Measurements from ENCODE around the gene MRPS10. TPM values are rescaled to one million over a fixed set of nuclear protein-coding genes. Genes with fewer than 3 reads are reported as not detected.

MRPS10 gene
- total RNA-seq, 1 donor from 2014 or later: 32.1 TPM

GRCh38 chr6:42259286-42259685, 41.6 kb upstream of the MRPS10 start:
- no peaks in the 10 kb centered on the region for H4K20me1 ChIP-seq (ENCODE audit: insufficient read depth, low read length)
- no peak overlapping the region for H3K27ac Mint-ChIP-seq (ENCODE audit: unreplicated experiment)
- no peak for DNase-seq (ENCODE audit: low read depth)
- H3K27me3 ChIP-seq (ENCODE audit: insufficient read depth, low read length): no peaks in the 10 kb centered on the region
- peaks cover 25% of the 10 kb centered on the region for H3K36me3 Mint-ChIP-seq (ENCODE audit: low read depth, unreplicated experiment)
- no peak overlapping the region for H3K9ac ChIP-seq (ENCODE audit: low read length)
- H3K9me3 Mint-ChIP-seq (ENCODE audit: unreplicated experiment): no peaks in the 10 kb centered on the region
- H2AFZ ChIP-seq (ENCODE audit: low read depth, low read length): no peak overlapping the region
- H3K36me3 ChIP-seq (ENCODE audit: insufficient read depth, low read length): peaks cover 15% of the 10 kb centered on the region
- no peak for FAIRE-seq
- no peak overlapping the region for H3K27ac ChIP-seq (ENCODE audit: low read depth, low read length)
- H3K4me1 Mint-ChIP-seq (ENCODE audit: low read depth, unreplicated experiment): peaks cover 7% of the 10 kb centered on the region
- H3K4me3 Mint-ChIP-seq (ENCODE audit: unreplicated experiment): no peak overlapping the region
- H3K27me3 Mint-ChIP-seq (ENCODE audit: low read depth, unreplicated experiment): peaks cover 2% of the 10 kb centered on the region
- H3K79me2 ChIP-seq (ENCODE audit: insufficient read depth, low read length): no peaks in the 10 kb centered on the region
- no peak overlapping the region for H3K4me3 ChIP-seq (ENCODE audit: insufficient read depth, low read depth, low read length)
- H3K4me2 ChIP-seq (ENCODE audit: low read length): no peak overlapping the region
- TF ChIP-seq CTCF (IDR thresholded peaks at IDR 0.05; ENCODE audit: insufficient read depth, low read depth, low read length): no peak
- H3K4me1 ChIP-seq (ENCODE audit: insufficient read depth, low read length): peaks cover 3% of the 10 kb centered on the region
- no peaks in the 10 kb centered on the region for H3K9me3 ChIP-seq (ENCODE audit: insufficient read depth, low read depth, low read length)

GRCh38 chr6:42257614-42258013, 40.0 kb upstream of the MRPS10 start:
- FAIRE-seq: no peak
- Histone ChIP-seq H3K9ac (ENCODE audit: low read length) (no peak overlapping the region), H3K4me3 (ENCODE audit: insufficient read depth, low read depth, low read length) (no peak overlapping the region), H3K9me3 (ENCODE audit: insufficient read depth, low read depth, low read length) (no peaks in the 10 kb centered on the region), H3K27me3 (ENCODE audit: insufficient read depth, low read length) (no peaks in the 10 kb centered on the region), H3K36me3 (ENCODE audit: insufficient read depth, low read length) (peaks cover 20% of the 10 kb centered on the region), H3K4me1 (ENCODE audit: insufficient read depth, low read length) (peaks cover 3% of the 10 kb centered on the region), H3K27ac (ENCODE audit: low read depth, low read length) (no peak overlapping the region), H3K4me2 (ENCODE audit: low read length) (no peak overlapping the region), H2AFZ (ENCODE audit: low read depth, low read length) (no peak overlapping the region), H3K79me2 (ENCODE audit: insufficient read depth, low read length) (no peaks in the 10 kb centered on the region), H4K20me1 (ENCODE audit: insufficient read depth, low read length) (no peaks in the 10 kb centered on the region)
- Mint-ChIP-seq H3K27me3 (ENCODE audit: low read depth, unreplicated experiment) (peaks cover 3% of the 10 kb centered on the region), H3K9me3 (ENCODE audit: unreplicated experiment) (no peaks in the 10 kb centered on the region), H3K4me3 (ENCODE audit: unreplicated experiment) (peak overlapping the region; percentile 36), H3K4me1 (ENCODE audit: low read depth, unreplicated experiment) (peaks cover 7% of the 10 kb centered on the region), H3K36me3 (ENCODE audit: low read depth, unreplicated experiment) (peaks cover 35% of the 10 kb centered on the region), H3K27ac (ENCODE audit: unreplicated experiment) (no peak overlapping the region)
- no peak for DNase-seq (ENCODE audit: low read depth)
- no peak for TF ChIP-seq EZH2 (IDR thresholded peaks at IDR 0.05; ENCODE audit: insufficient read depth, low read length)
- no peak for TF ChIP-seq CTCF (IDR thresholded peaks at IDR 0.05; ENCODE audit: insufficient read depth, low read depth, low read length)

- H3K4me1 Mint-ChIP-seq (ENCODE audit: low read depth, unreplicated experiment): peaks cover 12% of the 10 kb centered on the region
- Histone ChIP-seq H3K4me3 (ENCODE audit: insufficient read depth, low read depth, low read length) (no peak overlapping the region), H3K27me3 (ENCODE audit: insufficient read depth, low read length) (no peaks in the 10 kb centered on the region), H3K79me2 (ENCODE audit: insufficient read depth, low read length) (no peaks in the 10 kb centered on the region), H3K9me3 (ENCODE audit: insufficient read depth, low read depth, low read length) (no peaks in the 10 kb centered on the region), H3K4me2 (ENCODE audit: low read length) (no peak overlapping the region), H3K27ac (ENCODE audit: low read depth, low read length) (no peak overlapping the region), H3K36me3 (ENCODE audit: insufficient read depth, low read length) (peaks cover 23% of the 10 kb centered on the region), H4K20me1 (ENCODE audit: insufficient read depth, low read length) (no peaks in the 10 kb centered on the region), H3K9ac (ENCODE audit: low read length) (no peak overlapping the region), H3K4me1 (ENCODE audit: insufficient read depth, low read length) (peaks cover 8% of the 10 kb centered on the region), H2AFZ (ENCODE audit: low read depth, low read length) (no peak overlapping the region)
- FAIRE-seq (no peak), DNase-seq (ENCODE audit: low read depth) (no peak)
- peaks cover 39% of the 10 kb centered on the region for H3K36me3 Mint-ChIP-seq (ENCODE audit: low read depth, unreplicated experiment)
- no peak for TF ChIP-seq CTCF (IDR thresholded peaks at IDR 0.05; ENCODE audit: insufficient read depth, low read depth, low read length)
- H3K27ac Mint-ChIP-seq (ENCODE audit: unreplicated experiment): no peak overlapping the region
- no peaks in the 10 kb centered on the region for H3K9me3 Mint-ChIP-seq (ENCODE audit: unreplicated experiment)
- no peak overlapping the region for H3K4me3 Mint-ChIP-seq (ENCODE audit: unreplicated experiment)
- H3K27me3 Mint-ChIP-seq (ENCODE audit: low read depth, unreplicated experiment): peaks cover 3% of the 10 kb centered on the region
Observed at GRCh38 chr6:42257063-42257462, 39.4 kb upstream of the MRPS10 start.

All from astrocyte (in vitro differentiated cells and primary cell).